H1 (cell line): ENCODE data around the gene PRKCA.

Source experiments
- CEBPB ChIP-seq: IDR thresholded peaks from 2 replicates; pipeline ENCODE4 v1.6.1; 2012; ENCODE audit warnings: low read depth, low read length
- CHD2 ChIP-seq: IDR thresholded peaks from 2 replicates; pipeline ENCODE4 v1.6.1; 2012; ENCODE audit warnings: low read length, improper control_type of control experiment
- CTCF ChIP-seq, 3 experiments: IDR thresholded peaks; 1 replicate in 2 of 3; 2 replicates in 1 of 3; pipeline versions ENCODE4 v1.5.1 to v1.6.1; 2011; ENCODE audit warnings: low read length in 3 of 3, mild to moderate bottlenecking in 3 of 3, inconsistent platforms in 2 of 3, low read depth in 1 of 3, moderate library complexity in 1 of 3; ENCODE audit not compliant: insufficient read depth in 1 of 3; ENCODE audit errors: control extremely low read depth in 1 of 3
- EGR1 ChIP-seq: IDR thresholded peaks from 2 replicates; pipeline ENCODE4 v1.6.1; 2011; ENCODE audit warnings: low read depth, low read length, borderline replicate concordance
- GABPA ChIP-seq: IDR thresholded peaks from 2 replicates; pipeline ENCODE4 v1.6.1; 2011; ENCODE audit warnings: mild to moderate bottlenecking, low read length, moderate library complexity, borderline replicate concordance; ENCODE audit not compliant: insufficient read depth
- JUN ChIP-seq: IDR thresholded peaks from 2 replicates; pipeline ENCODE4 v1.6.1; 2011; ENCODE audit warnings: low read depth, mild to moderate bottlenecking, improper control_type of control experiment, low read length
- MAFK ChIP-seq: IDR thresholded peaks from 2 replicates; pipeline ENCODE4 v1.6.1; 2012; ENCODE audit warnings: low read depth, mild to moderate bottlenecking, improper control_type of control experiment, low read length
- MAX ChIP-seq: IDR thresholded peaks from 2 replicates; pipeline ENCODE4 v1.6.1; 2012; ENCODE audit warnings: inconsistent platforms
- POLR2A ChIP-seq, 2 experiments: IDR thresholded peaks; 1 replicate in 1 of 2; 2 replicates in 1 of 2; pipeline ENCODE4 v1.6.1; 2011; ENCODE audit warnings: low read depth in 2 of 2, low read length in 2 of 2, mild to moderate bottlenecking in 2 of 2; ENCODE audit errors: control extremely low read depth in 1 of 2
- POLR2AphosphoS5 ChIP-seq: IDR thresholded peaks from 2 replicates; pipeline ENCODE4 v1.6.1; 2011; ENCODE audit warnings: low read depth, low read length
- RFX5 ChIP-seq: IDR thresholded peaks from 2 replicates; pipeline ENCODE4 v1.6.1; 2011; ENCODE audit warnings: low read depth, low read length, improper control_type of control experiment, borderline replicate concordance
- RXRA ChIP-seq: IDR thresholded peaks from 2 replicates; pipeline ENCODE4 v1.6.1; 2011; ENCODE audit warnings: low read depth, mild to moderate bottlenecking, low read length, moderate library complexity; ENCODE audit not compliant: insufficient read depth
- YY1 ChIP-seq: IDR thresholded peaks from 2 replicates; pipeline ENCODE4 v1.6.1; 2011; ENCODE audit warnings: low read depth, mild to moderate bottlenecking, low read length
- ZNF274 ChIP-seq: IDR thresholded peaks from 2 replicates; pipeline ENCODE4 v1.7.0; 2012; ENCODE audit warnings: low read length, borderline replicate concordance; ENCODE audit errors: extremely low read depth

- TF ChIP-seq RXRA (no peak), JUN (no peak), CTCF (IDR thresholded peaks at IDR 0.05; ENCODE audit: control extremely low read depth in 1 of 3, insufficient read depth in 1 of 3, low read depth in 1 of 3, low read length in 3 of 3) (no peak), RFX5 (no peak), POLR2A (IDR thresholded peaks at IDR 0.05; ENCODE audit: control extremely low read depth in 1 of 2, low read depth in 2 of 2, low read length in 2 of 2) (no peak), EGR1 (no peak), CHD2 (no peak), YY1 (no peak), MAFK (no peak), MAX (no peak), GABPA (no peak), CEBPB (no peak), POLR2AphosphoS5 (no peak), ZNF274 (no peak)
Observed at GRCh38 chr17:66671156-66671555, 368.7 kb downstream of the PRKCA start.
